CD4-positive, alpha-beta T cell treated with Interleukin-4 for 4 hours (primary cell): ENCODE data around the gene GNA15.

ENCODE experiments used
- DNase-seq: peaks from one replicate; pipeline ENCODE4 v3.0.0-alpha.2; 2020

Gene GNA15

DNA sequence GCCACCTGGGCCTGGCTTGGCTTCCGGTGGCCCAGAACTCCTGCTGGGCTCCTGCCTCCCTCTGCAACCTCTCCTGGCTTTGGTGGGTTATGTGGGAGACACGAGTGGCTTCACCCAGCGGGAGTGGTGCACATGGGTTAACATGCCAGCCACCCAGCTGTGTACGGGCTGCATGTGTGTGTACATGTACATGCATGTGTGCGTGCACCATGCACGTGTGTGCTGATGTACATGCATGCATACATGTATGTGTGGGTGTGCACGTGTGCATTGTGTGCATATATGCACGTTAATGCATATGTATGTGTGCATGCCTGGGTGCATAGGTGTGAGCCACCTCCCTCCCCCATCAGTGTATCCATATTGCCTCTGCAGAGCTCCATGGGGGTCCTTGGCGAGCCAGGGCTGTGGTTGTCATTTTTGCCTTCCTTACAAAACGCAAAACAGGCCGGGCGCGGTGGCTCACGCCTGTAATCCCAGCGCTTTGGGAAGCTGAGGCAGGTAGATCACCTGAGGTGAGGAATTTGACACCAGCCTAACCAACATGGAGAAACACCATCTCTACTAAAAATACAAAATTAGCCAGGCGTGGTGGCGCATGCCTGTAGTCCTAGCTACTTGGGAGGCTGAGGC is 29.2 kb upstream of the GNA15 start:
- no peak for DNase-seq

DNA sequence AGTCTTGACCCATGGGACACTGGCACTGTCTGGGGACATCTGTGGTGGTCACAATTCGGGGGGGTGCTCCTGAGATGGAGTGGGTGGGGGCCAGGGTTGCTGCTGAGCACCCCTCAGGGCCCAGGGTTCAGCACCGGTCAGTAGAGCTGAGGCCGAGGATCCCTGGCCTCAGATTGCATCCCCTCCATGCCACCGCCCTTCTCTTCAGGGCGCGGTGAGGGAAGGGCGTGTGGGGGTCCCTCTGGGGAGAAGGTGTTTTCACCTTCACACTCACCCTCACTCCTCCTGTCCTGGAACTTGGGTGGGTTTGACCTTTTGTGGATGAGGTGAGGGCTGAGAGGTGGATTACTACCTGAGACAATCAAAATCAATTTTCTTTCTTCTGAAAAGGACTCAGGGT is 28.2 kb upstream of the GNA15 start:
- DNase-seq: no peak

- peak; percentile 70 for DNase-seq
These were observed 27.1 kb upstream of the GNA15 start for GRCh38 chr19:3108775-3109174.

DNA sequence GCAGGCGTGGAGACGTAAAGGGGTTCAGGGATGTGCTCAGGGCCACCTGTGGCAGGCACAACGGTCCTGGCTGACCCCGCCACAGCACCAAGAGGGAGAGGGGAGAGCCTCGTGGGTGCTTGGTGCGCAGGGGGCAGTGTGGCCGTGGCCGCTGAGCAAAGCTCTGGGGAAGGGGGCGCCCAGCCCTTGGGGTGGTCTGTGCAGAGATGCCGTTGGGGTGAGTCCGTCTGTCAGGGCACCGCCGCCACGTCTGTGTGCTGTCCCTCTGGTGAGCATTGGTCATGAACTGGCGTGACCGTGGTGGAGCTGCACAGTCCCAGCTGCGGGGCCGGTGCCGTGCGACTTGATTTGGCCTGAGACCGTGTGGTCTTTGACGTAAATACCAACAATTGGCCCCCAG is 26.3 kb upstream of the GNA15 start:
- no peak for DNase-seq

DNA sequence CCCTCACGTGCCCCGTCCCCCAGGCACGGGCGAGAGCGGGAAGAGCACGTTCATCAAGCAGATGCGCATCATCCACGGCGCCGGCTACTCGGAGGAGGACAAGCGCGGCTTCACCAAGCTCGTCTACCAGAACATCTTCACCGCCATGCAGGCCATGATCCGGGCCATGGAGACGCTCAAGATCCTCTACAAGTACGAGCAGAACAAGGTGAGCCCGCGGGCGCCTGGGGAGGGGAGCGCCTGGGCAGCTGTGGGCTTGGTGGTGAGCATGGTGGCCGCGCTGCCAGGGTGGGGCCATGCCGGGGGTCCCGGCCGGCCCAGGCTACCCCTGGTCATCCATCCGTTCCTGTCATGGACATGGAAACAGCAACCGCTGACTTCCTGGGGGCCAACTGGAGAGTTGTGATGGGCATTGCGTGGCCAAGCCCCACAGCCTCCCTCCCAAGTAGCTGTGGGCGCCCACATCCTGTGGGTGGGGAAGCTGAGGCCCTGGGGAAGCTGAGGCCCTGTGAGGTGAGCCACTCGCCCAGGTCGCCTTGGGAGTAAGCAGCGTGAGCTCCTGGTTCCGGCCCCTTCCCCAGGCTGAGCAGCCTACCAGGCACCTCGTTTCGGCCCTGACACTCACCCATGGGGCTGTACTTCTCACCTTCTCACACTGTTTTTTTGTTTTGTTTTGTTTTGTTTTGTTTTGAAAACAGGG is 25.6 kb upstream of the GNA15 start:
- DNase-seq: no peak

GRCh38 chr19:3111586-3112247 is 24.1 kb upstream of the GNA15 start:
- no peak for DNase-seq

DNA sequence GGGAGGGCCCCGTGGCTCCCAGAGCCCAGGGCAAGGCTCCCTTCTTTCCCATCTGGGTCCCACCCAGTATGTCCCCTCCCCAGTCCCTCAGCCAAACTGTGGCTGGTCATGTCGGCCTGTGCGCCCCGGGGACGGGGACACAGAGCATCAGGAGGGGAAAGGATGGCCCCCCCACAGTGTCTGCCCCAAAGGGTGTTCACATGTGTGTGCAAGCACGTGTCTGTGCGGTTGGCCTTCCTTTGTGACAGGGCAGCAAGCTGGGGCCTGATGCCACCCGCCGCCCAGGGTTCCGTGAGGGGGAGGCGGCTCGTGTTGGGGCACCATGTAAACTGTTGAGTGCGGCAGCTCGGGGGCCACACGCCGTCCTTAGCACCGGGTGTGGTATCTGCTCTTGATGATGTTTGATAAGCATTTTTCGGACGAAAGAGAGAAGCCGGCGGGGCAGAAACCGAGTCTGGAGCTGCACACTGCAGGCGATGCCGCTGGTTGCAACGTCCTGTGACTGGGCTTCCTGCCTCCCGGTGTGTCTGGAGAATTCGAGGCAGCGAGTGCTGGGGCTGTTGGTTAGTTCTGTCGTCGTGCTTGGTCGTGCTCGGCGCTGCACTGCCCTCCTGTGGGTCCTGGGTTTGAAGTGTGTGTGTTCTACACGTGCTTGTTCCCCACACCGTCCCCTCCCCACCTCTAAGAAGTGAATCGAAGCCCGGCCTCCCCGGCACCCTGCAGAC is 23.3 kb upstream of the GNA15 start:
- no peak for DNase-seq

- no peak for DNase-seq
These were observed 22.5 kb upstream of the GNA15 start for GRCh38 chr19:3113100-3114017.

- DNase-seq: no peak
These were observed 21.7 kb upstream of the GNA15 start for GRCh38 chr19:3114018-3114726.

- no peak for DNase-seq
These were observed 21.0 kb upstream of the GNA15 start for GRCh38 chr19:3114811-3115210.

DNA sequence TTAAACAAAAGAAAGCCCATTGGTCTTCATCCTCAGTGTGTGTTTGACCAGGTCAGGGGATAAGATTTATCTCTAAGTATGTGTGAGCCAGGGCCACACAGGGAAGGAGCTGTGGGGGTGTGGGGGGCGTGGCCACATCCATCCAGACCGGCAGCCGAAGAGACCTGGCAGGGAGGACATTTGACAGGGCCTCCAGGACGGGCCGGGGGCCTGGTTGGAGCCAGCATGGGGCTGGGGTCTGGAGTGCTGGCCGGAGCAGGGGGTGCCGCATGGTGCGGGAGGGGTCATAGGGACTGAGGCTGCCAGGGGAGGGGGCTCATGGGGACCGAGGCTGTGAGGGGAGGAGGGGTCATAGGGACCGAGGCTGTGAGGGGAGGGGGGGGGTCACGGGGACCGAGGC is 20.4 kb upstream of the GNA15 start:
- no peak for DNase-seq

GRCh38 chr19:3115916-3116602 is 19.8 kb upstream of the GNA15 start:
- no peak for DNase-seq

GRCh38 chr19:3116621-3117020 is 19.2 kb upstream of the GNA15 start:
- no peak for DNase-seq

GRCh38 chr19:3117716-3118115 is 18.1 kb upstream of the GNA15 start:
- DNase-seq: no peak

- DNase-seq: no peak
These were observed 17.4 kb upstream of the GNA15 start for GRCh38 chr19:3118232-3119070.

GRCh38 chr19:3119071-3119595 is 16.7 kb upstream of the GNA15 start:
- no peak for DNase-seq

GRCh38 chr19:3119693-3120380 is 16.0 kb upstream of the GNA15 start:
- DNase-seq: no peak

DNA sequence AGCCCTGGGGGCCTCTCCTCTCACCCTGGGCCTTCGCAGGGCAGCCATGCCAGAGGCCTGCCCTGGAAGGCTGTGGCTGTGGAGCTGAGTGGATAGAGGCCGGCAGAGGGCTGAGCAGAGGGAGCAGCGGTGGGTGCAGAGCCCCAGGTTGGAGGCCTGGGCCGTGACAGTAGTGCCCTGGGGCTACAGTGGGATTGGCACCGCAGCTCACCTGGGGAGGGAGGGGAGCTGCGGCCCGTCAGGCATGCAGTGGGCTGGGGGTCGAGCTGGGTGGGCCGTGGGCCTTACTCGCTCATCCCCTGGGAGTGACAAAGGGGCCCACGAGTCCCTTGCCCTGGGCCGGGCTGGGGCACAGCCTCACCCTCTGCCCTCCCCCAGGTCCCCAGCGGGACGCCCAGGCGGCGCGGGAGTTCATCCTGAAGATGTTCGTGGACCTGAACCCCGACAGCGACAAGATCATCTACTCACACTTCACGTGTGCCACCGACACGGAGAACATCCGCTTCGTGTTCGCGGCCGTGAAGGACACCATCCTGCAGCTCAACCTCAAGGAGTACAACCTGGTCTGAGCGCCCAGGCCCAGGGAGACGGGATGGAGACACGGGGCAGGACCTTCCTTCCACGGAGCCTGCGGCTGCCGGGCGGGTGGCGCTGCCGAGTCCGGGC is 15.1 kb upstream of the GNA15 start:
- no peak for DNase-seq

DNA sequence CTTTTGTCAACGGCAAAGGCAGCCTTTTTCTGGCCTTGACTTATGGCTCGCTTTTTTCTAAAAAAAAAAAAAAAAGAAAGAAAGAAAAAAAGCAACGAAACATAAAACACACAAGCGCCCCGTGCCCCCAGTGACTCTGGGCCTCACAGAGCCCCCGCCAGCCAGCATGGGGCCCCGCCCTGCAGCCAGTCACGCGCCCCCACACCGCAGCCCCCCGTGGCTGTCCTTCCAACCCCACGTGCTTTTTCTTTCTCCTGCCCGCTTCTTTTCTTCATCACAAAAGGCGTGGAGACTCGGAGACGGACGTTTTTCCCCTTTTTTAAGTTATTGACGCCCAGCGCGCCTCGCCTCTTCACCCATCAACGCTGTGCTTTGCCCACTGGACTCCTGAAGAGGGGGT is 14.4 kb upstream of the GNA15 start:
- no peak for DNase-seq
